Globus pallidus (tissue), 1 donor: Measurements from ENCODE around the gene TERT.
"Not testable (repeated sequence)": the region's sequence is repeated elsewhere in the genome, so short reads cannot be mapped to it uniquely, and the experiment has no call there.

Source experiments
- DNase-seq: peaks from one replicate; pipeline ENCODE4 v3.0.0-alpha.2; 2015; ENCODE audit warnings: low spot score

The TERT gene

GRCh38 chr5:1294206-1294834 is 548 bp downstream of the TERT start:
- DNase-seq: no peak

- no peak for DNase-seq
Observed at GRCh38 chr5:1293416-1294205, 1.3 kb downstream of the TERT start.

GRCh38 chr5:1292846-1293415 is 1.9 kb downstream of the TERT start:
- DNase-seq: no peak

GRCh38 chr5:1292139-1292538 is 2.7 kb downstream of the TERT start:
- DNase-seq: no peak

GRCh38 chr5:1291611-1292080 is 3.2 kb downstream of the TERT start:
- DNase-seq: no peak

GRCh38 chr5:1290956-1291355 is 3.9 kb downstream of the TERT start:
- not testable (repeated sequence) for DNase-seq

GRCh38 chr5:1289559-1289958 is 5.3 kb downstream of the TERT start:
- DNase-seq: not testable (repeated sequence)

- DNase-seq: no peak
Observed at GRCh38 chr5:1288439-1289335, 6.2 kb downstream of the TERT start.

GRCh38 chr5:1285883-1286291 is 9.0 kb downstream of the TERT start:
- no peak for DNase-seq

GRCh38 chr5:1285141-1285540 is 9.7 kb downstream of the TERT start:
- no peak for DNase-seq

GRCh38 chr5:1284336-1284970 is 10.4 kb downstream of the TERT start:
- not testable (repeated sequence) for DNase-seq

GRCh38 chr5:1283729-1284041 is 11.2 kb downstream of the TERT start:
- DNase-seq: not testable (repeated sequence)

GRCh38 chr5:1282993-1283728 is 11.7 kb downstream of the TERT start:
- not testable (repeated sequence) for DNase-seq

- DNase-seq: no peak
Observed at GRCh38 chr5:1282131-1282992, 12.5 kb downstream of the TERT start.

- no peak for DNase-seq
Observed at GRCh38 chr5:1281038-1281882, 13.6 kb downstream of the TERT start.

- DNase-seq: no peak
Observed at GRCh38 chr5:1280177-1281037, 14.5 kb downstream of the TERT start.

- no peak for DNase-seq
Observed at GRCh38 chr5:1279443-1280151, 15.3 kb downstream of the TERT start.
